IMR-90 (cell line): ENCODE results near the gene CYTH2. TPM values are rescaled to one million over a fixed set of nuclear protein-coding genes. Genes with fewer than 3 reads are reported as not detected.

ENCODE experiments used
- ATAC-seq: fragments of 200-7000 bp; cut with Tn5 transposase; 2 replicates; pipeline ENCODE4 v1.9.1; 2020; ENCODE audit warnings: low read depth, mild to moderate bottlenecking, moderate library complexity
- BruUV-seq: library from RNA; stranded (reverse); fragments of 400-500 nt; replicated peaks from 2 replicates; lab custom pipeline; 2021; lab: Mats Ljungman, UMichigan
- CTCF ChIA-PET: fragments of 300-600 bp; formaldehyde crosslinking; extraction: SDS; loops from one replicate; lab custom pipeline; 2021; ENCODE audit warnings: antibody characterized with exemption; lab: Yijun Ruan, JAX
- POLR2A ChIA-PET: fragments of 300-600 bp; sonication (Branson Sonifier 250); formaldehyde crosslinking; loops from one replicate; lab custom pipeline; 2022; ENCODE audit warnings: antibody characterized with exemption; ENCODE audit not compliant: unreplicated experiment; lab: Charles Lee
- DNase-seq: peaks from one replicate; pipeline ENCODE4 v3.0.0; 2013
- H2AFZ ChIP-seq: replicated peaks from 2 replicates; pipeline ENCODE3; 2013; ENCODE audit warnings: low read length, mild to moderate bottlenecking; ENCODE audit not compliant: poor library complexity
- H2AK5ac ChIP-seq: 2 replicates; pipeline ENCODE4 v1.6.1; 2013; ENCODE audit warnings: low read depth, low read length, inconsistent platforms
- H2AK9ac ChIP-seq: replicated peaks from 2 replicates; pipeline ENCODE3; 2013; ENCODE audit warnings: mild to moderate bottlenecking, low read depth, low read length, moderate library complexity; ENCODE audit not compliant: poor library complexity
- H2BK120ac ChIP-seq: 2 replicates; pipeline ENCODE4 v1.6.1; 2013; ENCODE audit warnings: low read depth, low read length, inconsistent platforms
- H2BK15ac ChIP-seq: 3 replicates; pipeline ENCODE4 v1.6.1; 2013; ENCODE audit warnings: low read depth, low read length, inconsistent platforms
- H2BK20ac ChIP-seq: 2 replicates; pipeline ENCODE4 v1.6.1; 2013; ENCODE audit warnings: low read depth, mild to moderate bottlenecking, inconsistent platforms, low read length, moderate library complexity
- H2BK5ac ChIP-seq: 2 replicates; pipeline ENCODE4 v1.6.1; 2013; ENCODE audit warnings: mild to moderate bottlenecking, low read depth, low read length, inconsistent platforms; ENCODE audit not compliant: poor library complexity, severe bottlenecking
- H3K14ac ChIP-seq: replicated peaks from 2 replicates; pipeline ENCODE4 v1.6.1; 2013; ENCODE audit warnings: low read depth, low read length, inconsistent platforms
- H3K18ac ChIP-seq: 2 replicates; pipeline ENCODE4 v1.6.1; 2013; ENCODE audit warnings: low read depth, low read length, control low read depth
- H3K23ac ChIP-seq: 2 replicates; pipeline ENCODE4 v1.6.1; 2013; ENCODE audit warnings: low read depth, low read length, inconsistent platforms
- H3K27ac ChIP-seq: 2 replicates; pipeline ENCODE4 v1.5.1; 2013; ENCODE audit warnings: mild to moderate bottlenecking, control low read depth, low read length; ENCODE audit not compliant: insufficient read depth
- H3K27me3 ChIP-seq: 2 replicates; pipeline ENCODE4 v1.6.1; 2013; ENCODE audit warnings: low read length; ENCODE audit not compliant: control insufficient read depth, insufficient read depth
- H3K36me3 ChIP-seq: 2 replicates; pipeline ENCODE4 v1.6.1; 2013; ENCODE audit warnings: low read length, mixed read lengths; ENCODE audit not compliant: control insufficient read depth, insufficient read depth
- H3K4ac ChIP-seq: 2 replicates; pipeline ENCODE4 v1.6.1; 2013; ENCODE audit warnings: low read depth, low read length, inconsistent platforms
- H3K4me1 ChIP-seq: 2 replicates; pipeline ENCODE4 v1.6.1; 2013; ENCODE audit warnings: low read length, mixed read lengths; ENCODE audit not compliant: control insufficient read depth, insufficient read depth
- H3K4me2 ChIP-seq: 2 replicates; pipeline ENCODE4 v1.6.1; 2013; ENCODE audit warnings: low read depth, mild to moderate bottlenecking, control low read depth, low read length, moderate library complexity
- H3K4me3 ChIP-seq: 2 replicates; pipeline ENCODE4 v1.5.1; 2013; ENCODE audit warnings: low read depth, mild to moderate bottlenecking, control low read depth, low read length, moderate library complexity; ENCODE audit not compliant: insufficient read depth
- H3K56ac ChIP-seq: 2 replicates; pipeline ENCODE4 v1.6.1; 2013; ENCODE audit warnings: low read length, inconsistent platforms; ENCODE audit not compliant: insufficient read depth; ENCODE audit errors: extremely low read depth
- H3K79me1 ChIP-seq, 2 experiments: 2 replicates each; pipeline ENCODE4 v1.6.1; 2013; ENCODE audit warnings: low read length in 2 of 2, inconsistent platforms in 1 of 2, low read depth in 1 of 2
- H3K9ac ChIP-seq: 2 replicates; pipeline ENCODE4 v1.6.1; 2013; ENCODE audit warnings: low read depth, low read length, control low read depth
- H3K9me1 ChIP-seq: 2 replicates; pipeline ENCODE4 v1.6.1; 2013; ENCODE audit warnings: low read length, inconsistent platforms; ENCODE audit not compliant: insufficient read depth
- H3K9me3 ChIP-seq: 2 replicates; pipeline ENCODE4 v1.6.1; 2013; ENCODE audit warnings: low read length; ENCODE audit not compliant: control insufficient read depth, insufficient read depth
- H4K20me1 ChIP-seq: 2 replicates; pipeline ENCODE4 v1.6.1; 2013; ENCODE audit warnings: low read length, inconsistent platforms; ENCODE audit not compliant: insufficient read depth
- H4K5ac ChIP-seq: 2 replicates; pipeline ENCODE4 v1.6.1; 2013; ENCODE audit warnings: mild to moderate bottlenecking, low read depth, low read length, control low read depth
- H4K8ac ChIP-seq, 2 experiments: 2 replicates each; pipeline ENCODE4 v1.6.1; 2013; ENCODE audit warnings: low read depth in 2 of 2, low read length in 2 of 2, control low read depth in 1 of 2, inconsistent platforms in 1 of 2
- H4K91ac ChIP-seq: 2 replicates; pipeline ENCODE4 v1.6.1; 2013; ENCODE audit warnings: low read depth, low read length, inconsistent platforms; ENCODE audit not compliant: insufficient read depth
- BHLHE40 ChIP-seq: fragments of 150-350 bp; IDR thresholded peaks from 2 replicates; pipeline ENCODE4 v1.6.1; 2016; ENCODE audit warnings: mild to moderate bottlenecking, low read depth, low read length
- CEBPB ChIP-seq: IDR thresholded peaks from 2 replicates; pipeline ENCODE4 v1.6.1; 2012; ENCODE audit warnings: low read depth, low read length, improper control_type of control experiment
- CHD1 ChIP-seq: IDR thresholded peaks from 2 replicates; pipeline ENCODE4 v1.6.1; 2012; ENCODE audit warnings: low read depth, low read length, improper control_type of control experiment
- MAFK ChIP-seq: IDR thresholded peaks from 2 replicates; pipeline ENCODE4 v1.6.1; 2012; ENCODE audit warnings: low read depth, low read length, improper control_type of control experiment
- MXI1 ChIP-seq: IDR thresholded peaks from 2 replicates; pipeline ENCODE4 v1.6.1; 2012; ENCODE audit warnings: low read depth, mild to moderate bottlenecking, low read length, moderate library complexity, borderline replicate concordance
- WGBS, 2 experiments: methylation state at CpG; one replicate each; pipeline versions ENCODE4 v1.1.5 to v1.1.7; 2013; ENCODE audit warnings: missing lambda C conversion rate in 2 of 2; ENCODE audit not compliant: insufficient read length in 1 of 2; ENCODE audit errors: extremely low coverage in 2 of 2; 5-methylcytosine and 5-hydroxymethylcytosine counted together
- dilution Hi-C: fragments of 300-500 bp; cut with HindIII; formaldehyde crosslinking; loops from one replicate; pipeline ENCODE4 v1.14.3; 2018; ENCODE audit warnings: low sequenced_read_pairs; ENCODE audit not compliant: unreplicated experiment
- in situ Hi-C: fragments of 300-500 bp; cut with MboI; formaldehyde crosslinking; loops from 3 replicates; pipeline ENCODE4 v1.14.3; 2019; ENCODE audit warnings: low sequenced_read_pairs, inconsistent platforms, mixed read lengths
- intact Hi-C: fragments of 100-400 bp; cut with micrococcal nuclease; formaldehyde crosslinking; loops from 2 replicates; pipeline ENCODE4 v1.10.0; 2022
- polyA plus RNA-seq, 3 experiments: library from polyadenylated mRNA; depleted of rRNA; stranded (reverse); fragments of >200 nt; gene quantifications; 2 replicates each; pipeline ENCODE4 v1.2.3, GENCODE V29; 2012; ENCODE audit warnings: low replicate concordance in 1 of 3
- total RNA-seq: library from RNA; depleted of rRNA; stranded (reverse); fragments of >200 nt; gene quantifications from 2 replicates; pipeline ENCODE4 v1.2.3, GENCODE V29; 2012

Gene CYTH2
- total and polyA plus RNA-seq, 2 of the 4 experiments (the other 2 are of a cell fraction) = 35.8 to 62.0 TPM

DNA sequence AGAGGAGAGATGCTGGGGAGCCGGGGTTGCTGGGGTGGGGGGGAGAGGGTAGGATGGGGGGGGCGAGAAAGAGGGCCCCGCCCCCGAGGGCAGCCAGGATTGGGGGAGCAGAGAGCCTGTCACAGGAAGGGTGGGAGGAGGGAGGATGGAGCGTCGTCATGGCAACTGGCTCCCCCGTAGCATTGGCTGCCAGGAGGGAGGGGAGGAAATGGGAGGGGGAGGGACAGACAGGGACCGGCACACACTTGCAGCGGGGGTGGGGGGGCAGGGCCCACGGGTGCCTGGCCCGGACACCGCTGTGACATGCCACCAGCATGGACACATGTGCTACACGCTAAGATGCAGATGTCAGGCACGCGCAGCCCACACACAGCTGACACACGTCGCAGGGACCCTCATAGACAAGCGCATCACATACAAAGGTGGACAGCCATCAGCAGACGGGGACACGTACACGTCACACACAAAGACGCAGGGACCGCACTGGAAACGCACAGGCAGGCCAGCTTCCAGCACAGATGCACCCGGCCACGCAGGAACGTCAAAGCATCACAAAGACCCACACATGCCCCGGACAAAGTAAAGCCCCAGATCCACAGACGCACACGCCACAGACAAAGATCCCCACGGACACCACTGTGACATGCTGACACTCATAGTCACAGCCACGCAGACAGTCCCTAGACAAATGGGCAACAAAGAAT, 42.8 kb downstream of the CYTH2 start, which contains the start of gene LMTK3 (continued):
- no peak for TF ChIP-seq MXI1

DNA sequence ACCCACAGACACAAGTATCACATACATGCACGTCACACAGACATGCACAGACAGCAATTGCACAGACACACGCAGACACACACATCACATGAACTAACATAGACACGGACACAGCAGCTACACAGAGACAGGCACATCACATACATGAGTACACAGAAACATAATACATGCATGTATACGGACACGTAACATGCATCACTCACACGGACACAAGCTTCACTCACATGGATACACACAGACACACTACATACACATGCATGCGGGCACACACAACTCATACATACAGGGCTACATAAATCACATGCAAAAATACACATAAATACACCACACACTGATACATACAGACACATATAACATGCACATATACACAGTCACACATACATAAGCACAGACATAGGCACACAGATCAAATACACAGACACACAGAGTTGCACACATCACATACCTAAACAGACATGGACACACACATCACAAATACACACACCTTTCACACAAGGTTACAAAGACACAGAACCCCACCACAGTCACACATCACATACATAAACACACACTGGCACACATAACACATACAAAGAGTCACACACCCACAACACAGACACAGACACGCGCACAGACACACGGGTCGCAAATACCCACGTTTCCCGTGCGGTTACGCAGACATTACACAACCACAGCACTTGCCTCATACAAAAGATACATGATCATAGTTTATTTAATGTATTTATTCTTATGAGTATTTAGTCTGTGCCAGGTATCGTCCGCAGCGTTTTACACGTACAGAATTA, 43.5 kb downstream of the CYTH2 start:
- Histone ChIP-seq H3K9ac (no peak overlapping the region), H3K36me3 (no peaks in the 10 kb centered on the region), H3K4me3 (no peak overlapping the region), H3K4me1 (no peaks in the 10 kb centered on the region), H2BK15ac (no peak overlapping the region), H3K27ac (no peak overlapping the region), H4K5ac (no peak overlapping the region), H4K8ac (no peak overlapping the region; a peak in 1 of 4 replicates), H3K56ac (no peak overlapping the region), H2BK20ac (no peak overlapping the region), H3K9me3 (no peaks in the 10 kb centered on the region), H3K14ac (no peak overlapping the region), H4K91ac (no peak overlapping the region), H2BK5ac (no peak overlapping the region), H3K18ac (no peak overlapping the region), H3K23ac (peak overlapping the region; percentile 37; the same call in 1 of the 2 replicates), H4K20me1 (no peaks in the 10 kb centered on the region), H2AFZ (no peak overlapping the region), H2BK120ac (no peak overlapping the region), H3K4me2 (no peak overlapping the region), H3K4ac (no peak overlapping the region), H2AK5ac (no peak overlapping the region; the same call in 1 of the 2 replicates), H2AK9ac (no peak overlapping the region), H3K79me1 (no peaks in the 10 kb centered on the region), H3K27me3 (peaks cover 21% of the 10 kb centered on the region), H3K9me1 (no peaks in the 10 kb centered on the region)
- ATAC-seq (no peak), DNase-seq (no peak)
- no peak for TF ChIP-seq MAFK
- no peak for TF ChIP-seq CHD1
- TF ChIP-seq MXI1 = no peak
- no peak for TF ChIP-seq BHLHE40
- peak; percentile 42; the same call in 1 of the 2 replicates for TF ChIP-seq CEBPB
- in situ Hi-C loops = no loop called here
- POLR2A ChIA-PET = no interaction called here
- no TSS peak for BruUV-seq
- CTCF ChIA-PET = no interaction called here
- 49% methylated on average over 5 of the region's 19 CpGs; no CpG with 5 or more reads in 1 of the 2 experiments for WGBS, 2 experiments
- intact Hi-C loops = loop anchor here (5.0 kb wide), 1 partner anchor 40 kb away; the partner anchor contains the start of gene SULT2B1
- dilution Hi-C loops = no loop called here
